HEK293T (cell line): ENCODE measurements around the gene COQ8A.

Source experiments
- BHLHE40 ChIP-seq: fragments of 450-650 bp; IDR thresholded peaks from 2 replicates; pipeline ENCODE4 v1.6.1; 2016; ENCODE audit warnings: mild to moderate bottlenecking, moderate library complexity, borderline replicate concordance
- FOXM1 ChIP-seq: fragments of 450-650 bp; IDR thresholded peaks from 2 replicates; pipeline ENCODE4 v1.6.1; 2017; ENCODE audit warnings: mild to moderate bottlenecking, borderline replicate concordance
- HDGF ChIP-seq: fragments of 450-650 bp; IDR thresholded peaks from 2 replicates; pipeline ENCODE4 v1.6.1; 2017; ENCODE audit warnings: antibody characterized with exemption, borderline replicate concordance
- SP1 ChIP-seq: fragments of 450-650 bp; IDR thresholded peaks from 2 replicates; pipeline ENCODE4 v1.6.1; 2017

DNA sequence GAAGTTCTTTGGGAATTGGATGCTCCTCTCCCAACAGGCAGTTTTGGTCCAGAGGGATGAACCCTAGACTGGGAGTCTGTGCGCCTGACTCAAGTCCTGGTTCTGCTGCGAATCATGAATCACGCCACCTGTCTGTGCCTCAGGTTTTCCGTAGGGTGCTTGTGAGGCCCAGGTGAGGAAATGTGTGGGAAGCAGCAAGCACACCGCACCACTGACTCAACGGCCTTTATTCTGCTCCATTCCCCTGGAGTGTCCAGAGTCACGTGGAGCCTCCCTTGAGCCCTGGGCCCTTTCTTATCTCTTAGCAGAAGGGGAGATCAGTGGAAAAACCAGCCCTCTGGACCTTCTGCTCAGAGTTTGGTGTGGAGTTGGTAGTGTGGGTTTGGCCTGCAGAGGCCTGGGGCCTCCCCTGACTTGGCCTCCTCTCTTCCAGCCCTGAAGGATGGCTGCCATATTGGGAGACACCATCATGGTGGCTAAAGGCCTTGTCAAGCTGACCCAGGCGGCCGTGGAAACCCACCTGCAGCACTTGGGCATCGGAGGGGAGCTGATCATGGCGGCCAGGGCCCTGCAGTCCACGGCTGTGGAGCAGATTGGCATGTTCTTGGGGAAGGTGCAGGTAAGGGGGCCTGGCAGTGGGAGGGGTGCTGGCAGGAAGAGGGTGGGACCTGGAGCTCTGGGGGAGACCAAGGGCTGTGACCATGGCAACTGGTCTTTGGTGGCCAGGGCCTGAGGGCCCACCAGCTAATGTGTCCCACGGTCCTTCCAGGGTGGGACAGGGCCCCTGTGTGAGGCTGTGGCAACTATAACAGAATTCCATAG, 21.1 kb downstream of the COQ8A start:
- TF ChIP-seq BHLHE40 (no peak), FOXM1 (no peak), SP1 (no peak), HDGF (no peak)
